Lower leg skin (tissue), 3 donors: ENCODE results near the gene THAP6.

Source experiments
- CTCF ChIP-seq, 3 donors: fragments of 450-650 bp; IDR thresholded peaks; one replicate each; pipeline ENCODE4 v1.5.1; 2016; ENCODE audit warnings: antibody characterized with exemption in 3 of 3, mild to moderate bottlenecking in 3 of 3, moderate library complexity in 2 of 3
- POLR2A ChIP-seq, 2 donors: fragments of 450-650 bp; IDR thresholded peaks; one replicate each; pipeline ENCODE4 v1.6.1; 2016 to 2017; ENCODE audit warnings: antibody characterized with exemption in 2 of 2, mild to moderate bottlenecking in 1 of 2, moderate library complexity in 1 of 2

GRCh38 chr4:75494563-75494962 lies 19.7 kb upstream of the THAP6 start:
- TF ChIP-seq CTCF (IDR thresholded peaks at IDR 0.05): no peak
- TF ChIP-seq POLR2A (IDR thresholded peaks at IDR 0.05): no peak
